NOMO-1 treated with DMSO at 0.1 percent for 48 hours (cell line): ENCODE data around the gene FGF22.

Experiments used
- DNase-seq: peaks from one replicate; lab custom pipeline; 2025; ENCODE audit not compliant: unreplicated experiment; lab: John Stamatoyannopoulos, UW

FGF22 gene

GRCh38 chr19:677601-678436 is 38.1 kb downstream of the FGF22 start:
- no peak for DNase-seq

GRCh38 chr19:678791-679388 is 39.2 kb downstream of the FGF22 start:
- DNase-seq = no peak

- DNase-seq = peak; percentile 25
Observed at GRCh38 chr19:679418-680286, 40.0 kb downstream of the FGF22 start.

GRCh38 chr19:680287-681028 is 40.8 kb downstream of the FGF22 start:
- DNase-seq = peak; percentile 96

- no peak for DNase-seq
Observed at GRCh38 chr19:681029-682019, 41.6 kb downstream of the FGF22 start.

- no peak for DNase-seq
Observed at GRCh38 chr19:682678-683320, 43.1 kb downstream of the FGF22 start.

GRCh38 chr19:685454-685931 is 45.8 kb downstream of the FGF22 start:
- no peak for DNase-seq

- DNase-seq = no peak
Observed at GRCh38 chr19:686589-687297, 47.1 kb downstream of the FGF22 start.

GRCh38 chr19:687569-688166 is 48.0 kb downstream of the FGF22 start:
- no peak for DNase-seq

- DNase-seq = no peak
Observed at GRCh38 chr19:688214-688613, 48.5 kb downstream of the FGF22 start.

GRCh38 chr19:688992-689391 is 49.3 kb downstream of the FGF22 start:
- DNase-seq = no peak

GRCh38 chr19:690203-690602 is 50.5 kb downstream of the FGF22 start:
- DNase-seq = no peak
